GM19099 (cell line): Measurements from ENCODE around the gene CASZ1.

Experiments
- POLR2A ChIP-seq: IDR thresholded peaks from 3 replicates; pipeline ENCODE4 v1.6.1; 2011; ENCODE audit warnings: low read depth; ENCODE audit not compliant: insufficient read length; ENCODE audit errors: extremely low read depth

CASZ1 gene

DNA sequence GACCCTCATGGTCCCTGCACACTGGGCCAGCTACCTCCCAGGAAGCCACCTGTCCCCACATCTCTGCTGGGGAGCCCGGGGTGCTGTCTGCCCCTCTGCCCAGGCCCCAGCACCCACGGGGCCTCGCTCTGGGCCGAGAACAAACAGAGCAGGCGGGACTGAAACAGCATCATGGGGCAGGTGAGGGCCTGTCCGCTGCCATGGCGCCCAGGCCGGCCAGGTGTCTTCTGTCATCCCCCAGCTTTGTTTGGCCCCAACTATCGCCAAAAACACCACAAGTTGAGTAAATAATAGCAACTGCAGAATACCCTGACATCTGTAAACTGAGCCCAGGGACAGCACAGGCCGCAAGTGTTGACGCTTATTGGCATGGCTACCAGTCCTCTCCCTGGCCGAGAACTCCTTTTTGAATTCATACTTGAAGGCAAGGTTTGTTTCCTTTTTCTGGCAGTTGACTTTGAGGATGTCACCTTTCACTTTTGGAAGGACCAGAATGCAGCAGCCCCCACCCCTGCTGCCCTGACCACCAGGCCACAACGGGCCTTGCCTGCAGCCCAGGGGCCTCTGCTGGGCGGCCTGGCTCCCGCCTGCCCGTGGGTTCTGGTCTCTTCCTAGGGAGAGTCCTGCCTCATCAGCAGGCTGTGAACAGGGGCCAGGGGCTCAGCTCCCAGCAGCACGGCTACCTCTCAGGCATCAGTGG is 152.7 kb downstream of the CASZ1 start:
- TF ChIP-seq POLR2A = no peak

DNA sequence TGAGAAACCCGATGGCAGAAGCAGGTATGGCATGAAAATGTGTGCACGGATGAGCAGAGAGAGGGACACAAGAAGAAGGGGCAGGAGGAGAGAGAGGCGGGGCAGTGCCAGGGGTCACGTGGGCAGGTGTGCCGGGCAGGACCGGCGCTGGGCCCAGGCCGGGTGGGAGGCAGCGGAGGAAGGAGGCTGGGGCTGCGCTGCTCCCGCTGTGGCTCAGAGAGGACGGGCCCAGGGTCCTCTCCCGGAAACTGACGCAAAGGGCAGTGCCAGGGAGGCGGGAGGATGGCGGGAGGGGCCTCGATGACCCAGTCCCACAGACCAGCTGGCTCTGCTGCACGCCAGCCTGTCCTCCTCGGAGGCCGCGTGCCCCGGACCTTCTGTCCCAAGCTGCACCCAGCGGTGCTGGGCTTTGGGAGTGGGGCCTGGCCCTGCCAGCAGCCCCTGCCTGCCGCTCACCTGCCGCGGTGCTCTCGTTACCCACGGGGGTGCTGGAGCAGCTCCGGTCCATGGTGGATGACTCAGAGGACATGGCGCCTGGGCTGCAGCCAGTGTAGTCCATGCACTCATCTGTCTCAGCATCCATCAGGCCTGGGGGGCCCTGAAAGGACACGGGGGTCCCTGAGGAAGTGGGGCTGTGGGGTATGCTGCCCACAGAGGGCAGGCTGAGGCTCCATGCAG is 153.9 kb downstream of the CASZ1 start:
- no peak for TF ChIP-seq POLR2A

DNA sequence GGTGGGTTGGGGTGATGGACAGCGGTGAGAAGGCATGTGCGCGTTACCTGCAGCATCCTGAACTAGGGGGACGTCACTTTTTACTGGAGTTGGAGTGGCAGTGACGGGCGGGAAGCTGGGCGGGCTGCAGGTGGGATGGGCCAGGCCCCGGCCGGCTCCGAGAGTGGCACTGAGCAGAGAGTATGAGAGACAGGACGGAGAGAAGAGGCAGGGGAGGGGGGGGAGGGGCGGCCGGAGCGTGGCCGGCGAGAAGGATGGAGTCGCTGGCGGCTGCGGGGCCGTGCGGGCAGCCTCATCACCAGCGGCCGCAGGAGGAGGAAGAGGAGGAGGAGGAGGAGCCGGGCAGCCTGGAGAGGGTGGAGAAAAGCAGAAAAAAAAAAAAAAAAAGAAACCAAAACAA is 154.5 kb downstream of the CASZ1 start:
- TF ChIP-seq POLR2A = no peak

DNA sequence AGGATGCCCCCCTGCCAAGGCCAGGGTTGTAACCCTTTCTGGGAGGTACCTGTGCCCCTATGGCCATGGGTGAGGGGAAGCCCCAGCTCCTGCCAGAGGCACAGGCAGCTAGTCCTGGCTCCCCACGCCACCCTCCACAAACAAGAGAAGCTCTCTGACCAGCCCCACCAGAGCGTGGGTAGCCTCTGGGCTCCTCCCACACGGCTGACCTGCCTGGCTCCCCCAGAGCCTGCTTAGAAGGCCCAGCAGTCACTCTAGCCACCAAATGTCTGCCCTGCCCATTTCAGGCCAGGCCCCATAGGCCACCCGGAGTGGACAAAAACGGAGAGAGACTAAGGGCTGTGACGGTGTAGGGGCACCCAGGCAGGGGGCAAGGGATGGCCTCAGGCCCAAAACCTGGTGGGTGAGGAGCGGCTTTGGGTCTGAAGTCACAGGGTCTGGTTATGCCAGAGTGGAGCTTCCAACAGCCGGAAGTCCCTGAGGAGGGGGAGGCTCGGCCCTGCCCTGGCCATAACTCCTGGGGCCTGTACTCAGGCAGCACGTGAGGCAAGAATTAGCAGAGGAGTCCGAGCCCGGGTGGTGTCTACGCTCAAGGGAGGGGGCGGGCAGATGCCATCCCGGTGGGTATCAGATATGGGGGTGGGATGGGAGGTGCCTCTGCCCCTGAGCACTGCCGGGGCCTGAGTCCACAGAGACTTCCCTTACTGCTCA is 155.4 kb downstream of the CASZ1 start:
- no peak for TF ChIP-seq POLR2A

DNA sequence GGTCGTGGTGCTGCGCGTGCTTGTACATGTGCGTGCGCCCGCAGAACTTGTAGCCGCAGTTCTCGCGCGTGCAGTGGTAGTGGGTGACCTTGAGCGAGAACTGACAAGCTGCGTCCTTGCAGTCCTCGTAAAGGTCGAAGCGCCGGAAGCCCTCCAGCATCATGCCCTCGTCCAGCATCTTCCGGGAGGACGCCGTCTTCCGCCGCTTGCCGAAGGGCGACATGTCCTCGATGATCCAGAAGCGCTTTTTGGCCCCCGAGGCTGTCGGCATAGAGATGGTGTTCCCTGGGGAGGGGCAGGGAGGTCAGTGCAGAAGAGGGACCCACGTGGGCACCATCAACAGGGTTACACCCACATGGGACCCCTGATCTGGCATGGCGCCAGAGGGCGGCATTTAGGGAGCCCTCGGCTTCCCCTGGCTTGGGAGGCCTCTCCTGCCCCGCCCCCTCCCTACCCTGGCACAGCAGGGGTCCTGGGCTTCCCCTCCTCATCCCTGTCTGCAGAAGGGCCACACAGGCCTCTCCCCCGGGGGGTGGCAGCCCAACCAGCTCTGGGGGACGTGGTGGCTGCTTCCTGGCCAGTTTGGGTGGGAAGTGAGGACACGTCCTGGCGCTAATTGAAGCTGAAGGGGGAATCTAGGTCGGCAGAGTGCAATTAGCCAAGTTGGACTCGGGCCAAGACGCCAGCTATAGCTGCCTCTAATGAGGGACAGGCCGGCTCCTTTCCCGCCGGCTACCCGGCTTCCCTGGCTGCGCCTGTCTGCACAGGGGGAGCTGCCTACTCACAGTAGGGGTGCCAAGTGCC is 156.5 kb downstream of the CASZ1 start:
- no peak for TF ChIP-seq POLR2A

DNA sequence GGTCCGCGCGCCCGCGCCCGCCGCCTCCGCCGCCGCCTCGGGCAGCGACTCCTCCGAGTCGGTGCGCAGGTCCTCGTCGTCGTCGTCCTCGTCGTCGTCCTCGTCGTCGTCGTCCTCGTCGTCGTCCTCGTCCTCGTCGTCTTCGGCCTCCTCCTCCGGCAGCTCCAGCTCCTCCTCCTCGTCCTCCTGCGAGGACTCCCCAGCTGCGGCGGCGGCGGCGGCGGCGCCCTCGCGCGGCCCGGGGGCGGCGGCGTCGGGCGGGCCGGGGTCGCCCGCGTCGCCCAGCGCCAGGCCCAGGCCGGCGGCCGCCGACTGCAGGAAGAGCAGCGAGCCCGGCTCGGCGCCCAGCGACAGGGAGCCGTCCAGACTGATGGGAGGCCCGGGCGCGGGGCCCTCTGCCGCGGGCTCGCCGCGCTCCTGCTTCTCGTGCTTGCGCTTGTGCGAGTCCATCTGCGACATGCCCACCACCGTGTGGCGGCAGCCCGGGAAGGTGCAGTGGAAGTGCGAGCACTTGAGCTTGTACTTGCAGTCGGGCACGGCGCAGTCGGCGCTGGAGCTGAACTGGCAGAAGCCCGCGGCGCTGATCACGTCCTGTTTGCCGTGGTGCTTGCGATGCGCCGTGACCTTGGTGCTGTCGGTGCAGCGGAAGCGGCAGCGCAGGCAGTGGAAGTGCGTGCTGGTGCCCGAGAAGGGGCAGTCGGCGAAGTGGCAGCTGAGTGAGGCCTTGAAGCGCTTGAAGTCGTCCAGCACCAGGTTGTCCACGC is 157.3 kb downstream of the CASZ1 start:
- no peak for TF ChIP-seq POLR2A

DNA sequence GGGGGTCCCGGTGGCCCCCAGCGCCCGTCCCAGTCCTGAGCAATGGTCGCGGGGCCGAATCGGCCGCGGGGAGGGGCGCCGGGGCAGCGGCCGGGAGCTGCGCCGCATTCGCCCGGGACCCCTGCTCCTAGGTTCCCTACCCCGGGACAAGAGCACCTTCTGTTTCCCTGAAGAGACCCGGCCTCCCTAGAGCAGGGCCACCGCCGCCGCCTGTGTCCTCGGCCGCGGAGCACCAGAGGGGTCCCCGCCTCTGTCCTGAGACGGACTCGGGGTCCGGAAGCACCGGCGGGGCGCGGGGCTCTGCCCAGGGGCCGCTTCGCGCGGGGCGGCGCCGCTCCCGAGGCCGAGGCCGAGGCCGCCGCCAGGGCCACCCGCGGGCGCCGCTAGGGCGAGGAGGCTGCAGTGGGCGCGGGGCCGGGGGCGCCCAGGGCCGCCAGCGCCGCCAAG is 157.9 kb downstream of the CASZ1 start:
- no peak for TF ChIP-seq POLR2A

DNA sequence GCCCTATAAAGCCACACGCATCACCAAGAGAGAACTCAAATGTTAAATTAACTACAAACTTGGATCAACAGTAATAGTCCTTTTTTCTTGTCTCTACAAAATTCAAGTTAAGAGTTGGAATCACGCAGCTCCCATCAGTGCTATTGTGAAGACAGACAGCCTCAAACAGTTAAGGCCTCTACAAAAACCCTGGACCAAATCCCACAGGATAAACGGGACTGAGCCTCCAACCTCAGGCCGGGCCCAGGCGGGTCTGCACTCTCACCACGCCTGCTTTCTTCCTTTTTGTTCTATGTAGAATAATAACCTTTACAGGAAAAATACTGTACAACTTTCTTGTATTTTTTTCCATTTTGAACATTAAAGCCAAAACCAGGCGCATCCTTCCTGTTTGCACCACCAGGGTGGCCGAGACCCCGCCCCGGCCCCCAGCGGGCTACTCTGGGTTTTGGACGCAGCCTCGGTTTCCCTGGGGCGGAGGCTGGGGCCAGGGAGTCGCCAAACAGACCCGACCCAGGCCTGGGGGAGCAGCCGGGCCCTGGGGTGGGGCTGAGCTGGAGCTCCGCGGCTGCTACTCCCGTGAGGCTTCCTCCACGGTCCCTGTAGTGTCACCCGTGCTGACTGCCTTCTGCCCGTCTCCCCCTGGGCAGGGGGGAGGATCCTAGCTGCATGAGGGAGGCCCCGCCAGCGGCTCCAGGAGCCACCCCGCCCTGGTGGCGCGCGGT is 158.4 kb downstream of the CASZ1 start:
- no peak for TF ChIP-seq POLR2A

DNA sequence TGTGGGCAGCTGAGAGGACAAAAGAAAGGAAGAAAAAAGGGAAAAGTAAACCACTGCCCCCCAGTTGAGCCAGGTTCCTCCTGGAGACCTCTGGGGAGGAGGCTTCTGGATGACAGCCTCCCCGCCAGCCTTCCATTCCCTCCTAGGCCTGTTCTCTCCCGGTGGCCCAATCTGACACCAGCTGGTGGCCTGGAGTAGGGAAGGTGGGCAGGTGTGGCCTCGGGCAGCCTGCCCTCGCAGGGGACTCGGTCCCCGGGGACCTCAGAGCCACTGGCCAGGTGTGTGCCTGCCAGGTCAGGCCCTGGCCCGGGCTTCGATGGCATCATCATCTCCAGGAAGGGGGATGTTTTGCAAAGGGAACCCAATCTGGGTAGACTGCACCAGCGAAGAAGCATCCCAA is 159.0 kb downstream of the CASZ1 start:
- TF ChIP-seq POLR2A = no peak

DNA sequence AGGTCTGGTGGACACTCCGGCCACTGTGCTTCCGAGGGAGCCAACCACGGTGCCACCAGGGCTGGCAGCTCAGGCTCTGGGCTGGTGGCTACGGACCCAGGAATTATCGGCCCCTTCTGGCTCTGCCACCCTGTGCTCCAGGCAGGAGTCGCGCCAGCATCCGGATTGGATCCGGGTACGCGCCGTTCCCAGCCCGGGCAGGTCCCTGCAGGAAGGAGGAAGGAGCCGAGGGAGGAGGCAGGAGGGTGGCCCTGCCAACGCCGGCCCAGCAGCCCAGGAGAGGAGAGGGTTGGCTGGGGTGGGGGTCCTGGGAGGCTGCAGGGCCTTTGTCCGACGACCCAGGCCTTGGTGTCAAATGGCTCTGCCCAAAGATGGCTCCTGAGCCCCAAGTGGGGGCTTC is 160.5 kb downstream of the CASZ1 start:
- TF ChIP-seq POLR2A = no peak

DNA sequence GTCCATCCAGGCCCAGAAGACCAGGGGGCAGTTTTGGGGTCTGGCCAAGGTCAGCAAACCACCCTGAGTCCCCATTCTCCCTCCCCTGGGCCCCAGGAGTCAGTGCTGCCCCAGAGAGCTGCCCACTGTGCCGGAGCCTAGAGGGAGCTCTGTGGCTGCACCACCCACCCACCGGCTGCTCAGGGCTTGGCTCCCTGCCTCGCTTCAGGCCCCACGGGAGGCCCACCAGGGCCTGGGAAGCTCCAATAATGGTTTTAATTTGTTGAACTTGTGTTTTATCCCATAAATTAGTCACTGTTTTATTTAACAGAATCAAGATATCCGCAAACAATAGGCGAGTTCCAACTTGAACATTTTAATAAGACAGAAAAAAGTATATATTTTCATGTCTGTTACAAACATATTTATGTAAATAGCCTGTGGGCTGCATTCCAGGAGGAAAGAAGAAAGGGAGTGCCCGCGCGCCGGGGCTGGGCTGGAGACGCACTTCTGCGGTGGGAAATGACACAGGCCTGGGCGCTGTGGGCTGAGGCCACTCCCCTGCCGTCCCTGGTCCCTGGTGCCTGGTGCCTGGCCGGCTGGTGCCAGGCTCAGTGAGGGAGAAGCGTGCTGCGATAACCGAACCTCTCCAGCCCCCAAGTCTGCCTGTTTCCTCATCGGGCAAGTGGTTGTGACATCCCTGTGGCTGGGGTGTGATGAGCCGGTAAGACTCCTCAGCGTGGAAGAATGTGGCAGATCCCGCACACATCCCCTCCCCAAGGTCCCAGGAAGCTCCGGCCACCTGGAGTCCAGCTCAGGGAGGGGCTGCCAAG is 161.2 kb downstream of the CASZ1 start:
- TF ChIP-seq POLR2A = no peak

DNA sequence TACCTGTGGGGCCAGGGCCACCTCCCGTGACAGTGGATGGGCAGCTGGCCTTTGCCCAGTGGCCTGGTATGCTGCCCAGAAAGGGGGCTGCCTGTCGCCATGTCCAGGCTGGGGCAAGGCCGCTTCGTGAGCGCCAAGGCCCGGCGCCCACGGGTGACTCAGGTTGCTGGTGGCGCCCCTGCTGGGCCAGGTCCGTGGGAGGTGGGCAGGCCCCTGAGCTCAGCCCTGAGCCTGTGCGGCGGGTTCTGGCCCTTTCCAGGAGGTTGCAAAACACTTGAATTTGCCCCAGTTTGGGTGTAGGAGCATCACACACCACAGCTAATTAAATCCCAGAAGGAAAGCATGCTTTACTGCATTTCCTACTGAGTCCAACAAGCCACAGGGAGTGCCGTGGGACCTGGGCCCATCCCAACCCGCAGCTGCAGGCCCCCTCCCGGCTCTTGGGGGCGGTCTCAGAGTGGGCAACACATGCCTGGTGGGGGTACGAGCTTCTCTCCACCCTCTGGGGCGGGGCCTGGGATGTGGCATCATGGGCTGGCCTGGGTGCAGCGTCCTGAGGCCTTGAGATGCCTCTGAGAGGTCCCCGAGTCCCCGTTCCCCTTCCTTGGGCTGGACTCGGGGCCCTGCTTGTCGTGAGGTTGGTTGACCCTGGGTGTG is 161.9 kb downstream of the CASZ1 start:
- TF ChIP-seq POLR2A = no peak

DNA sequence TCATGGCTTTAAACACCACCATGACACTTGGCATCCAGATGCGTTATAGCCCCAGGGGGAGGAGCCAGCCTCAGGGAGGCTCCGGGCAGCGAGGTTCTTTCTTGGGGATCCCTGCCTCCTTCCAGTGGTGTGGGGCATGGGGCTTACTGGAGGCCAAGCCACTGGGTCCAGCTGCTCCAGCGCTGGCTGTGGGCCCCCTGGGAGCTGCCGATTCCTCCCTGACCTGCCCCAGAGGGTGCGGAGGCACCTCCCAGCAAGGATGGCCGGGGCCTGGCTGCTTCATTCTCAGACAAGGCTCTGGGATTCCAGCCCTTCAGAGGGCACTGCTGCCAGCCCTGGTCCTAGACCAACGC is 162.4 kb downstream of the CASZ1 start:
- no peak for TF ChIP-seq POLR2A
